ENCODE measurements around the gene PCDH9. TPM values are rescaled to one million over a fixed set of nuclear protein-coding genes. Genes with fewer than 3 reads are reported as not detected.
A peak's percentile ranks its signal among the peaks of the same experiment; 100 is the strongest.

The PCDH9 gene, protein sequence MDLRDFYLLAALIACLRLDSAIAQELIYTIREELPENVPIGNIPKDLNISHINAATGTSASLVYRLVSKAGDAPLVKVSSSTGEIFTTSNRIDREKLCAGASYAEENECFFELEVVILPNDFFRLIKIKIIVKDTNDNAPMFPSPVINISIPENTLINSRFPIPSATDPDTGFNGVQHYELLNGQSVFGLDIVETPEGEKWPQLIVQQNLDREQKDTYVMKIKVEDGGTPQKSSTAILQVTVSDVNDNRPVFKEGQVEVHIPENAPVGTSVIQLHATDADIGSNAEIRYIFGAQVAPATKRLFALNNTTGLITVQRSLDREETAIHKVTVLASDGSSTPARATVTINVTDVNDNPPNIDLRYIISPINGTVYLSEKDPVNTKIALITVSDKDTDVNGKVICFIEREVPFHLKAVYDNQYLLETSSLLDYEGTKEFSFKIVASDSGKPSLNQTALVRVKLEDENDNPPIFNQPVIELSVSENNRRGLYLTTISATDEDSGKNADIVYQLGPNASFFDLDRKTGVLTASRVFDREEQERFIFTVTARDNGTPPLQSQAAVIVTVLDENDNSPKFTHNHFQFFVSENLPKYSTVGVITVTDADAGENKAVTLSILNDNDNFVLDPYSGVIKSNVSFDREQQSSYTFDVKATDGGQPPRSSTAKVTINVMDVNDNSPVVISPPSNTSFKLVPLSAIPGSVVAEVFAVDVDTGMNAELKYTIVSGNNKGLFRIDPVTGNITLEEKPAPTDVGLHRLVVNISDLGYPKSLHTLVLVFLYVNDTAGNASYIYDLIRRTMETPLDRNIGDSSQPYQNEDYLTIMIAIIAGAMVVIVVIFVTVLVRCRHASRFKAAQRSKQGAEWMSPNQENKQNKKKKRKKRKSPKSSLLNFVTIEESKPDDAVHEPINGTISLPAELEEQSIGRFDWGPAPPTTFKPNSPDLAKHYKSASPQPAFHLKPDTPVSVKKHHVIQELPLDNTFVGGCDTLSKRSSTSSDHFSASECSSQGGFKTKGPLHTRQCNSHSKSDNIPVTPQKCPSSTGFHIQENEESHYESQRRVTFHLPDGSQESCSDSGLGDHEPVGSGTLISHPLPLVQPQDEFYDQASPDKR (N-terminal part only)
- polyA plus RNA-seq (2013), result 2.1 and 2.5 TPM in 2 replicates

GRCh38 chr13:67229481-67230403 lies at the start of gene PCDH9:
PCDH9 (minus strand) TSS chr13:67230336; CDS start chr13:67228440, 1,896 bp downstream.
- Histone ChIP-seq H3K9ac (ENCODE audit: low read length) (peak within 1 kb of the TSS; percentile 91), H3K79me1 (ENCODE audit: low read length) (peaks cover 7% of the 10 kb centered on the region), H3K4ac (ENCODE audit: low read depth, low read length) (peak within 1 kb of the TSS; percentile 64), H3K36me3 (ENCODE audit: control insufficient read depth in 1 of 2, insufficient read depth in 2 of 2, low read length in 2 of 2) (no peaks in the 10 kb centered on the region), H4K8ac (ENCODE audit: low read depth, low read length) (peak within 1 kb of the TSS; percentile 98), H3K4me2 (ENCODE audit: low read length) (peak within 1 kb of the TSS; percentile 88), H3K9me3 (ENCODE audit: insufficient read depth, low read depth, low read length) (no peaks in the 10 kb centered on the region), H2BK120ac (ENCODE audit: insufficient read depth, low read length, poor library complexity) (peak within 1 kb of the TSS; percentile 78), H3K4me1 (ENCODE audit: control insufficient read depth in 1 of 2, insufficient read depth in 2 of 2, low read length in 2 of 2) (peaks cover 2% of the 10 kb centered on the region in 2 experiments), H2BK12ac (ENCODE audit: low read length) (peak within 1 kb of the TSS; percentile 27), H2BK5ac (ENCODE audit: low read depth, low read length, poor library complexity) (peak within 1 kb of the TSS; percentile 46), H3K4me3 (ENCODE audit: low read depth, low read length) (peak within 1 kb of the TSS; percentile 90), H3K79me2 (ENCODE audit: control insufficient read depth, insufficient read depth, low read length, poor library complexity) (peaks cover 6% of the 10 kb centered on the region), H3K23ac (ENCODE audit: low read length) (no peak within 1 kb of the TSS), H4K12ac (ENCODE audit: low read depth, low read length) (peak within 1 kb of the TSS; percentile 76), H3K18ac (ENCODE audit: low read length) (peak within 1 kb of the TSS; percentile 72), H4K91ac (ENCODE audit: low read depth, low read length) (peak within 1 kb of the TSS; percentile 50), H3K14ac (ENCODE audit: low read length) (peak within 1 kb of the TSS; percentile 95), H3K27ac (ENCODE audit: low read depth, low read length) (peak within 1 kb of the TSS; percentile 78), H2AFZ (ENCODE audit: insufficient read depth, low read length, poor library complexity) (peak within 1 kb of the TSS; percentile 80), H3K27me3 (ENCODE audit: insufficient read depth, low read length) (no peaks in the 10 kb centered on the region), H2AK5ac (ENCODE audit: low read length) (no peak within 1 kb of the TSS)
- WGBS (ENCODE audit: extremely low coverage, insufficient coverage, insufficient read length), result no CpG with 5 or more reads among the region's 26 CpGs
- DNase-seq, result peak in 1 of 2 donors; percentile 17

DNA sequence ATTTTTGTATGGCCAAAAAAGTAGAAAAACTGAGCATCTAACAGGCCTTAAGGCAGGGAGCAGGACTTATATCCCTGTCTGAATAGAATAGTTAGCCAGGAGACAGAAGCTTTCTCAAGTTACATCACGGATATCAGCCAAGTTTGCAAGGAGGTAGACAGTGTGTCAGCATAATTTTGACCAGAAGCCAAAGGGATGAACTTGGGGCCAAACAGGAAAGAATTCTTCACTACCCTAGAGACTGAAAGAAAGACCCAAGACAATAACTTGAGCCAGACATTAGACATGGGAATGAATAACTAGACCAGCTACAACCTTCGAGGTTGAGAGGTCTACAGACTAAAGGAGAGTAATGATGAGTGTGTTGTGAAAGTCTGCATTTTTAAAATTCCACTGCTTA lies 48.1 kb upstream of the PCDH9 start:
- no peaks in the 10 kb centered on the region for H3K79me2 ChIP-seq (ENCODE audit: control insufficient read depth, insufficient read depth, low read length, poor library complexity)
- H3K27me3 ChIP-seq (ENCODE audit: insufficient read depth, low read length), result no peaks in the 10 kb centered on the region
- no peaks in the 10 kb centered on the region for H3K79me1 ChIP-seq (ENCODE audit: low read length)
- WGBS (ENCODE audit: extremely low coverage, insufficient coverage, insufficient read length), result no CpG with 5 or more reads among the region's 2 CpGs
- no peak overlapping the region for H2AFZ ChIP-seq (ENCODE audit: insufficient read depth, low read length, poor library complexity)
- H3K4me1 ChIP-seq (ENCODE audit: control insufficient read depth in 1 of 2, insufficient read depth in 2 of 2, low read length in 2 of 2), result no peaks in the 10 kb centered on the region
- H3K9ac ChIP-seq (ENCODE audit: low read length), result no peak overlapping the region
- H4K12ac ChIP-seq (ENCODE audit: low read depth, low read length), result no peak overlapping the region
- H2BK5ac ChIP-seq (ENCODE audit: low read depth, low read length, poor library complexity), result no peak overlapping the region
- no peak overlapping the region for H4K91ac ChIP-seq (ENCODE audit: low read depth, low read length)
- no peak overlapping the region for H2BK120ac ChIP-seq (ENCODE audit: insufficient read depth, low read length, poor library complexity)
- no peak overlapping the region for H2BK12ac ChIP-seq (ENCODE audit: low read length)
- no peak overlapping the region for H4K8ac ChIP-seq (ENCODE audit: low read depth, low read length)
- H3K9me3 ChIP-seq (ENCODE audit: insufficient read depth, low read depth, low read length), result no peaks in the 10 kb centered on the region
- no peak overlapping the region for H3K4me3 ChIP-seq (ENCODE audit: low read depth, low read length)
- no peak for DNase-seq
- no peaks in the 10 kb centered on the region for H3K36me3 ChIP-seq (ENCODE audit: control insufficient read depth in 1 of 2, insufficient read depth in 2 of 2, low read length in 2 of 2)
- no peak overlapping the region for H2AK5ac ChIP-seq (ENCODE audit: low read length)
- H3K4me2 ChIP-seq (ENCODE audit: low read length), result no peak overlapping the region
- no peak overlapping the region for H3K4ac ChIP-seq (ENCODE audit: low read depth, low read length)
- no peak overlapping the region for H3K23ac ChIP-seq (ENCODE audit: low read length)
- no peak overlapping the region for H3K18ac ChIP-seq (ENCODE audit: low read length)
- H3K27ac ChIP-seq (ENCODE audit: low read depth, low read length), result no peak overlapping the region
- H3K14ac ChIP-seq (ENCODE audit: low read length), result no peak overlapping the region

DNA sequence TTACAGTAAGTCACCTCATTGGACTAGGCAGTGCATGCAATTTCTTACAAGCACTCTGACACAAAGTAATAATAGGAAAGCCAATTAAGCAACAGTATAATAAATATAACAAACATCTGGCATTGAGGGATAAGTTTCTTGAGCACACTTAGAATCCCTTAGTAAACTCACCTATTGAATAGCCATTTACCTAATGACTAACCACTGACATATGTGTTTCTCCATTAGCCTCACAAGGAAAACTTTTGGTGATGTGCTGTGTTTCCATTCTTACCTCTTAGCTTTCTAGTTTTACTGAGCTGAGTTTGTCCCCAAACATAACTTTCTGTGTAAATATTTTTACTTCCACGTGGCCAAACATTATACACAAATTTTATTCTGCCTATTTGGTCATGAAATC lies 47.4 kb upstream of the PCDH9 start:
- no peaks in the 10 kb centered on the region for H3K79me1 ChIP-seq (ENCODE audit: low read length)
- H3K27ac ChIP-seq (ENCODE audit: low read depth, low read length), result no peak overlapping the region
- no peaks in the 10 kb centered on the region for H3K79me2 ChIP-seq (ENCODE audit: control insufficient read depth, insufficient read depth, low read length, poor library complexity)
- no peak overlapping the region for H3K23ac ChIP-seq (ENCODE audit: low read length)
- H3K27me3 ChIP-seq (ENCODE audit: insufficient read depth, low read length), result no peaks in the 10 kb centered on the region
- H3K4me1 ChIP-seq (ENCODE audit: control insufficient read depth in 1 of 2, insufficient read depth in 2 of 2, low read length in 2 of 2), result no peaks in the 10 kb centered on the region
- no peak overlapping the region for H3K14ac ChIP-seq (ENCODE audit: low read length)
- H4K8ac ChIP-seq (ENCODE audit: low read depth, low read length), result no peak overlapping the region
- H2AFZ ChIP-seq (ENCODE audit: insufficient read depth, low read length, poor library complexity), result no peak overlapping the region
- no peak overlapping the region for H2BK5ac ChIP-seq (ENCODE audit: low read depth, low read length, poor library complexity)
- H3K36me3 ChIP-seq (ENCODE audit: control insufficient read depth in 1 of 2, insufficient read depth in 2 of 2, low read length in 2 of 2), result no peaks in the 10 kb centered on the region
- H3K4ac ChIP-seq (ENCODE audit: low read depth, low read length), result no peak overlapping the region
- no peak overlapping the region for H2BK120ac ChIP-seq (ENCODE audit: insufficient read depth, low read length, poor library complexity)
- no peak overlapping the region for H3K4me2 ChIP-seq (ENCODE audit: low read length)
- no peaks in the 10 kb centered on the region for H3K9me3 ChIP-seq (ENCODE audit: insufficient read depth, low read depth, low read length)
- no peak overlapping the region for H3K18ac ChIP-seq (ENCODE audit: low read length)
- H4K12ac ChIP-seq (ENCODE audit: low read depth, low read length), result no peak overlapping the region
- H4K91ac ChIP-seq (ENCODE audit: low read depth, low read length), result no peak overlapping the region
- WGBS (ENCODE audit: extremely low coverage, insufficient coverage, insufficient read length), result no CpG with 5 or more reads among the region's 1 CpG
- no peak overlapping the region for H2AK5ac ChIP-seq (ENCODE audit: low read length)
- H2BK12ac ChIP-seq (ENCODE audit: low read length), result no peak overlapping the region
- DNase-seq, result no peak
- H3K4me3 ChIP-seq (ENCODE audit: low read depth, low read length), result no peak overlapping the region
- H3K9ac ChIP-seq (ENCODE audit: low read length), result no peak overlapping the region

All from trophoblast cell (in vitro differentiated cells and primary cell).